GM23338 (cell line): ENCODE measurements around the gene FGF1. TPM values are rescaled to one million over a fixed set of nuclear protein-coding genes. Genes with fewer than 3 reads are reported as not detected.

Experiments used
- ATAC-seq: fragments of 200-7000 bp; cut with Tn5 transposase; 3 replicates; pipeline ENCODE4 v1.9.1; 2020
- DNase-seq: peaks from one replicate; pipeline ENCODE4 v3.0.0-alpha.2; 2015; ENCODE audit warnings: low spot score
- H2AFZ ChIP-seq: fragments of 200-600 bp; sonication (generic); 2 replicates; pipeline ENCODE4 v1.8.0; 2016; ENCODE audit warnings: antibody characterized with exemption, mild to moderate bottlenecking, moderate library complexity
- H3F3A ChIP-seq: fragments of 200-600 bp; sonication (generic); replicated peaks from 2 replicates; pipeline ENCODE4 v1.8.0; 2017; ENCODE audit warnings: antibody characterized with exemption, mixed run types, low read depth
- H3K27ac ChIP-seq: fragments of 200-600 bp; sonication (generic); 2 replicates; pipeline ENCODE4 v1.6.1; 2016; ENCODE audit warnings: low read depth
- H3K27me3 ChIP-seq: fragments of 200-600 bp; sonication (generic); 2 replicates; pipeline ENCODE4 v1.8.0; 2016; ENCODE audit warnings: mild to moderate bottlenecking, mixed run types, moderate library complexity; ENCODE audit not compliant: insufficient read depth
- H3K36me3 ChIP-seq: fragments of 200-600 bp; sonication (generic); 2 replicates; pipeline ENCODE4 v1.8.0; 2016; ENCODE audit warnings: mild to moderate bottlenecking; ENCODE audit not compliant: insufficient read depth
- H3K4me1 ChIP-seq: fragments of 200-600 bp; sonication (generic); 2 replicates; pipeline ENCODE4 v1.8.0; 2016; ENCODE audit warnings: mild to moderate bottlenecking, moderate library complexity; ENCODE audit not compliant: insufficient read depth
- H3K4me2 ChIP-seq: fragments of 200-600 bp; sonication (generic); 2 replicates; pipeline ENCODE4 v1.7.1; 2017; ENCODE audit warnings: mixed run types
- H3K4me3 ChIP-seq: fragments of 200-600 bp; sonication (generic); 2 replicates; pipeline ENCODE4 v1.6.1; 2016; ENCODE audit warnings: mixed run types
- H3K79me2 ChIP-seq: fragments of 200-600 bp; sonication (generic); replicated peaks from 2 replicates; pipeline ENCODE4 v1.8.0; 2017; ENCODE audit warnings: mild to moderate bottlenecking; ENCODE audit not compliant: insufficient read depth
- H3K9me2 ChIP-seq: fragments of 200-600 bp; sonication (generic); 2 replicates; pipeline ENCODE4 v1.8.0; 2017; ENCODE audit not compliant: insufficient read depth
- H4K20me1 ChIP-seq: fragments of 200-600 bp; sonication (generic); replicated peaks from 2 replicates; pipeline ENCODE4 v1.8.0; 2017; ENCODE audit warnings: mild to moderate bottlenecking; ENCODE audit not compliant: insufficient read depth
- H3K27ac Mint-ChIP-seq: 2 replicates; pipeline ENCODE4 v1.8.0; 2020; ENCODE audit warnings: inconsistent platforms, mild to moderate bottlenecking, moderate library complexity, mixed read lengths
- H3K27me3 Mint-ChIP-seq: 3 replicates; pipeline ENCODE4 v1.8.0; 2022; ENCODE audit warnings: low read depth, mild to moderate bottlenecking, moderate library complexity, mixed read lengths, inconsistent platforms; ENCODE audit not compliant: insufficient read depth, poor library complexity
- H3K36me3 Mint-ChIP-seq: 3 replicates; pipeline ENCODE4 v1.8.0; 2021; ENCODE audit warnings: low read depth, mild to moderate bottlenecking, inconsistent platforms, moderate library complexity, mixed read lengths
- H3K4me1 Mint-ChIP-seq: 3 replicates; pipeline ENCODE4 v1.8.0; 2020; ENCODE audit warnings: mild to moderate bottlenecking, inconsistent platforms, mixed read lengths
- H3K4me3 Mint-ChIP-seq: 3 replicates; pipeline ENCODE4 v1.8.0; 2021; ENCODE audit warnings: moderate library complexity, mild to moderate bottlenecking, inconsistent platforms, mixed read lengths
- H3K9me3 Mint-ChIP-seq: 3 replicates; pipeline ENCODE4 v1.8.0; 2020; ENCODE audit warnings: moderate library complexity, mild to moderate bottlenecking, inconsistent platforms, mixed read lengths
- CREB1 ChIP-seq: fragments of 250-450 bp; sonication (Bioruptor Pico); IDR thresholded peaks from 2 replicates; pipeline ENCODE4 v1.5.0; 2020; ENCODE audit warnings: low read depth, mild to moderate bottlenecking, moderate library complexity
- CTCF ChIP-seq, 2 experiments: fragments of 200-600 bp in 1 of 2; sonication (generic) in 1 of 2; conservative IDR thresholded peaks; 2 replicates each; pipeline versions ENCODE4 v1.5.1 to v1.6.1; 2016 to 2017; ENCODE audit warnings: antibody characterized with exemption in 2 of 2, low read depth in 2 of 2, mild to moderate bottlenecking in 2 of 2, moderate library complexity in 1 of 2
- JUNB ChIP-seq: IDR thresholded peaks from one replicate; pipeline ENCODE4 v1.6.1; 2016; ENCODE audit warnings: antibody characterized with exemption; ENCODE audit not compliant: unreplicated experiment
- NANOG ChIP-seq: IDR thresholded peaks from 2 replicates; pipeline ENCODE4 v1.6.1; 2016; ENCODE audit warnings: antibody characterized with exemption, borderline replicate concordance
- POLR2AphosphoS5 ChIP-seq: IDR thresholded peaks from 2 replicates; pipeline ENCODE4 v1.6.1; 2016; ENCODE audit warnings: antibody characterized with exemption, low read depth
- REST ChIP-seq: IDR thresholded peaks from one replicate; pipeline ENCODE4 v1.6.1; 2018; ENCODE audit warnings: antibody characterized with exemption; ENCODE audit not compliant: unreplicated experiment
- STAT1 ChIP-seq: IDR thresholded peaks from one replicate; pipeline ENCODE4 v1.6.1; 2016; ENCODE audit warnings: antibody characterized with exemption; ENCODE audit not compliant: unreplicated experiment
- ZNF114 ChIP-seq: fragments of 250-450 bp; sonication (Bioruptor Pico); IDR thresholded peaks from 2 replicates; pipeline ENCODE4 v1.5.0; 2020; ENCODE audit warnings: mild to moderate bottlenecking, moderate library complexity
- ZNF331 ChIP-seq: fragments of 250-450 bp; sonication (Bioruptor Pico); IDR thresholded peaks from 2 replicates; pipeline ENCODE4 v1.5.0; 2020; ENCODE audit warnings: low read depth, mild to moderate bottlenecking, moderate library complexity
- ZNF462 ChIP-seq: fragments of 250-450 bp; sonication (Bioruptor Pico); IDR thresholded peaks from 2 replicates; pipeline ENCODE4 v1.5.0; 2020; ENCODE audit warnings: mild to moderate bottlenecking, moderate library complexity
- polyA plus RNA-seq: library from polyadenylated mRNA; unstranded; fragments of >200 nt; fragmentation: Nextera tagmentation; extraction: Ambion mirVana; gene quantifications from 2 replicates; pipeline ENCODE4 v1.2.1, GENCODE V29; 2016
- total RNA-seq: library from RNA; depleted of rRNA; stranded (reverse); fragments of >200 nt; shearing (Covaris generic); gene quantifications from 2 replicates; pipeline ENCODE4 v1.2.3, GENCODE V29; 2014

FGF1 gene
- total and polyA plus RNA-seq, 2 experiments from 2014 or later = 0.21 to 0.34 TPM

- TF ChIP-seq CTCF (conservative IDR thresholded peaks at IDR 0.05; ENCODE audit: low read depth in 2 of 2) = no peak
- no peak for TF ChIP-seq POLR2AphosphoS5
- no peak for TF ChIP-seq ZNF462 (CRISPR knock-in tag)
- TF ChIP-seq ZNF114 (CRISPR knock-in tag) = no peak
- TF ChIP-seq NANOG = no peak
Observed at GRCh38 chr5:142661957-142662356, 23.9 kb downstream of the FGF1 start (continued).

GRCh38 chr5:142661143-142661542 is 24.7 kb downstream of the FGF1 start:
- Histone ChIP-seq H3K4me3 (no peak overlapping the region), H3K9me2 (0 out of 2 replicates have a peak, but pooled peaks cover 8% of the 10 kb centered on the region), H3K4me2 (no peak overlapping the region), H4K20me1 (no peaks in the 10 kb centered on the region), H3F3A (no peaks in the 10 kb centered on the region), H3K36me3 (no peaks in the 10 kb centered on the region), H3K27ac (no peak overlapping the region), H3K27me3 (no peaks in the 10 kb centered on the region), H2AFZ (no peak overlapping the region), H3K79me2 (no peaks in the 10 kb centered on the region), H3K4me1 (0 out of 2 replicates have a peak, but pooled peaks cover 2% of the 10 kb centered on the region)
- DNase-seq = no peak
- no peak overlapping the region for H3K4me3 Mint-ChIP-seq
- ATAC-seq = no peak
- H3K27ac Mint-ChIP-seq = no peak overlapping the region
- H3K4me1 Mint-ChIP-seq = peaks cover 12% of the 10 kb centered on the region
- H3K36me3 Mint-ChIP-seq = no peaks in the 10 kb centered on the region
- no peaks in the 10 kb centered on the region for H3K9me3 Mint-ChIP-seq
- H3K27me3 Mint-ChIP-seq = peaks cover 2% of the 10 kb centered on the region
- TF ChIP-seq ZNF331 (CRISPR knock-in tag) = no peak
- no peak for TF ChIP-seq REST
- TF ChIP-seq STAT1 = no peak
- no peak for TF ChIP-seq JUNB
- TF ChIP-seq CREB1 = no peak
